Measurements from ENCODE around the gene ADORA3. TPM values are rescaled to one million over a fixed set of nuclear protein-coding genes. Genes with fewer than 3 reads are reported as not detected.

The ADORA3 gene
- total and polyA plus RNA-seq, 2 donors (not counting 1 experiment from before 2014, with no cell fraction given) = not detected

- no peak overlapping the region for H3K9ac ChIP-seq (ENCODE audit: insufficient read depth, low read length)
- H2AFZ ChIP-seq (ENCODE audit: low read length) = no peak overlapping the region
- H3K9me3 ChIP-seq (ENCODE audit: control insufficient read depth, insufficient read depth, low read depth, low read length) = no peaks in the 10 kb centered on the region
- no peaks in the 10 kb centered on the region for H4K20me1 ChIP-seq (ENCODE audit: control insufficient read depth, extremely low read depth, insufficient read depth, low read length)
- H3K79me2 ChIP-seq (ENCODE audit: control insufficient read depth, insufficient read depth, low read length) = no peaks in the 10 kb centered on the region
- DNase-seq (ENCODE audit: low read depth in 2 of 2) = no peak
- H3K4me1 ChIP-seq (ENCODE audit: control insufficient read depth, extremely low read depth, insufficient read depth, low read length) = no peaks in the 10 kb centered on the region
- H3K27me3 ChIP-seq (ENCODE audit: control insufficient read depth, insufficient read depth, low read length) = peaks cover 11% of the 10 kb centered on the region
- H3K36me3 ChIP-seq (ENCODE audit: control insufficient read depth, insufficient read depth, low read length) = no peaks in the 10 kb centered on the region
- no peak overlapping the region for H3K4me3 ChIP-seq (replicated peaks in 1 of 4; ENCODE audit: control extremely low read depth in 1 of 4, insufficient read depth in 1 of 4, low read depth in 3 of 4, low read length in 4 of 4)
- H3K27ac ChIP-seq (ENCODE audit: insufficient read depth, low read length) = no peak overlapping the region
- no peak overlapping the region for H3K4me2 ChIP-seq (ENCODE audit: extremely low read depth, insufficient read depth, low read length)
- TF ChIP-seq EZH2 (IDR thresholded peaks at IDR 0.05; ENCODE audit: low read length, missing control alignments) = no peak
- no peak for TF ChIP-seq CTCF (conservative IDR thresholded peaks at IDR 0.05 in 1 of 2, IDR thresholded peaks at IDR 0.05 in 1 of 2; ENCODE audit: low read depth in 1 of 2, low read length in 2 of 2)
Observed at GRCh38 chr1:111488669-111489068, 14.8 kb downstream of the ADORA3 start.

GRCh38 chr1:111487133-111487532 is 16.3 kb downstream of the ADORA3 start:
- Histone ChIP-seq H3K4me2 (ENCODE audit: extremely low read depth, insufficient read depth, low read length) (no peak overlapping the region), H3K27me3 (ENCODE audit: control insufficient read depth, insufficient read depth, low read length) (peaks cover 7% of the 10 kb centered on the region), H3K79me2 (ENCODE audit: control insufficient read depth, insufficient read depth, low read length) (no peaks in the 10 kb centered on the region), H3K36me3 (ENCODE audit: control insufficient read depth, insufficient read depth, low read length) (no peaks in the 10 kb centered on the region), H3K9ac (ENCODE audit: insufficient read depth, low read length) (no peak overlapping the region), H3K27ac (ENCODE audit: insufficient read depth, low read length) (no peak overlapping the region), H4K20me1 (ENCODE audit: control insufficient read depth, extremely low read depth, insufficient read depth, low read length) (no peaks in the 10 kb centered on the region), H3K9me3 (ENCODE audit: control insufficient read depth, insufficient read depth, low read depth, low read length) (no peaks in the 10 kb centered on the region), H3K4me1 (ENCODE audit: control insufficient read depth, extremely low read depth, insufficient read depth, low read length) (no peaks in the 10 kb centered on the region), H2AFZ (ENCODE audit: low read length) (no peak overlapping the region), H3K4me3 (replicated peaks in 1 of 4; ENCODE audit: control extremely low read depth in 1 of 4, insufficient read depth in 1 of 4, low read depth in 3 of 4, low read length in 4 of 4) (no peak overlapping the region)
- DNase-seq (ENCODE audit: low read depth in 2 of 2) = no peak
- TF ChIP-seq EZH2 (IDR thresholded peaks at IDR 0.05; ENCODE audit: low read length, missing control alignments) (no peak), CTCF (conservative IDR thresholded peaks at IDR 0.05 in 1 of 2, IDR thresholded peaks at IDR 0.05 in 1 of 2; ENCODE audit: low read depth in 1 of 2, low read length in 2 of 2) (no peak)

DNA sequence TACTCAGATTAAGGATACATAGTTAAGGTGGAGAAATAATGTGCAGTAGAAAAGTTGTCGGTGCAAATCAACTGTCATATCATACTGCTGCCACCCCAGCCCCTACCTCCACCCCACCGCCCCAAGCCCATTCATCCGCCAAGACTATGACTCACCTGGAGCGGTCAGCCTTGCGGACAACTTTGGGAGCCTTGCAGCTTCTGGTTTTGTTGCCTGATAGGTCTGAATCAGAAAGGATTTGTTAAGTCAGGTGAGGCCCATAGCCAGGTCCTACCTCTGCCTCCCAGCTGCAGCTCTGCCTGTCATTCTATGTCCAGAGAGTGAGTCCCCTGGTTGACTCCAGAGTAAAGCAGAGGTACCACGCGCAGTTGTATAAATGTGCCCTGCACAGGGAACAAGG is 17.0 kb downstream of the ADORA3 start:
- no peak for DNase-seq (ENCODE audit: low read depth in 2 of 2)
- no peaks in the 10 kb centered on the region for H3K79me2 ChIP-seq (ENCODE audit: control insufficient read depth, insufficient read depth, low read length)
- no peak for TF ChIP-seq CTCF (conservative IDR thresholded peaks at IDR 0.05 in 1 of 2, IDR thresholded peaks at IDR 0.05 in 1 of 2; ENCODE audit: low read depth in 1 of 2, low read length in 2 of 2)
- no peak for TF ChIP-seq EZH2 (IDR thresholded peaks at IDR 0.05; ENCODE audit: low read length, missing control alignments)

More for the DNA sequence above, 17.0 kb downstream of the ADORA3 start:
- H3K36me3 ChIP-seq (ENCODE audit: control insufficient read depth, insufficient read depth, low read length) = no peaks in the 10 kb centered on the region
- H3K9ac ChIP-seq (ENCODE audit: insufficient read depth, low read length) = no peak overlapping the region
- no peaks in the 10 kb centered on the region for H3K4me1 ChIP-seq (ENCODE audit: control insufficient read depth, extremely low read depth, insufficient read depth, low read length)
- no peak overlapping the region for H3K27ac ChIP-seq (ENCODE audit: insufficient read depth, low read length)
- no peaks in the 10 kb centered on the region for H3K9me3 ChIP-seq (ENCODE audit: control insufficient read depth, insufficient read depth, low read depth, low read length)
- no peak overlapping the region for H3K4me2 ChIP-seq (ENCODE audit: extremely low read depth, insufficient read depth, low read length)
- H4K20me1 ChIP-seq (ENCODE audit: control insufficient read depth, extremely low read depth, insufficient read depth, low read length) = no peaks in the 10 kb centered on the region
- H2AFZ ChIP-seq (ENCODE audit: low read length) = no peak overlapping the region
- H3K4me3 ChIP-seq (replicated peaks in 1 of 4; ENCODE audit: control extremely low read depth in 1 of 4, insufficient read depth in 1 of 4, low read depth in 3 of 4, low read length in 4 of 4) = no peak overlapping the region
- H3K27me3 ChIP-seq (ENCODE audit: control insufficient read depth, insufficient read depth, low read length) = peaks cover 7% of the 10 kb centered on the region
